Right hindlimb (tissue), 1 donor: ENCODE results near the gene MED13.
A peak's percentile ranks its signal among the peaks of the same experiment; 100 is the strongest.

Source experiments
- DNase-seq: peaks from one replicate; pipeline ENCODE4 v3.0.0-alpha.2; 2018

MED13 gene, protein sequence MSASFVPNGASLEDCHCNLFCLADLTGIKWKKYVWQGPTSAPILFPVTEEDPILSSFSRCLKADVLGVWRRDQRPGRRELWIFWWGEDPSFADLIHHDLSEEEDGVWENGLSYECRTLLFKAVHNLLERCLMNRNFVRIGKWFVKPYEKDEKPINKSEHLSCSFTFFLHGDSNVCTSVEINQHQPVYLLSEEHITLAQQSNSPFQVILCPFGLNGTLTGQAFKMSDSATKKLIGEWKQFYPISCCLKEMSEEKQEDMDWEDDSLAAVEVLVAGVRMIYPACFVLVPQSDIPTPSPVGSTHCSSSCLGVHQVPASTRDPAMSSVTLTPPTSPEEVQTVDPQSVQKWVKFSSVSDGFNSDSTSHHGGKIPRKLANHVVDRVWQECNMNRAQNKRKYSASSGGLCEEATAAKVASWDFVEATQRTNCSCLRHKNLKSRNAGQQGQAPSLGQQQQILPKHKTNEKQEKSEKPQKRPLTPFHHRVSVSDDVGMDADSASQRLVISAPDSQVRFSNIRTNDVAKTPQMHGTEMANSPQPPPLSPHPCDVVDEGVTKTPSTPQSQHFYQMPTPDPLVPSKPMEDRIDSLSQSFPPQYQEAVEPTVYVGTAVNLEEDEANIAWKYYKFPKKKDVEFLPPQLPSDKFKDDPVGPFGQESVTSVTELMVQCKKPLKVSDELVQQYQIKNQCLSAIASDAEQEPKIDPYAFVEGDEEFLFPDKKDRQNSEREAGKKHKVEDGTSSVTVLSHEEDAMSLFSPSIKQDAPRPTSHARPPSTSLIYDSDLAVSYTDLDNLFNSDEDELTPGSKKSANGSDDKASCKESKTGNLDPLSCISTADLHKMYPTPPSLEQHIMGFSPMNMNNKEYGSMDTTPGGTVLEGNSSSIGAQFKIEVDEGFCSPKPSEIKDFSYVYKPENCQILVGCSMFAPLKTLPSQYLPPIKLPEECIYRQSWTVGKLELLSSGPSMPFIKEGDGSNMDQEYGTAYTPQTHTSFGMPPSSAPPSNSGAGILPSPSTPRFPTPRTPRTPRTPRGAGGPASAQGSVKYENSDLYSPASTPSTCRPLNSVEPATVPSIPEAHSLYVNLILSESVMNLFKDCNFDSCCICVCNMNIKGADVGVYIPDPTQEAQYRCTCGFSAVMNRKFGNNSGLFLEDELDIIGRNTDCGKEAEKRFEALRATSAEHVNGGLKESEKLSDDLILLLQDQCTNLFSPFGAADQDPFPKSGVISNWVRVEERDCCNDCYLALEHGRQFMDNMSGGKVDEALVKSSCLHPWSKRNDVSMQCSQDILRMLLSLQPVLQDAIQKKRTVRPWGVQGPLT (N-terminal part only)

DNA sequence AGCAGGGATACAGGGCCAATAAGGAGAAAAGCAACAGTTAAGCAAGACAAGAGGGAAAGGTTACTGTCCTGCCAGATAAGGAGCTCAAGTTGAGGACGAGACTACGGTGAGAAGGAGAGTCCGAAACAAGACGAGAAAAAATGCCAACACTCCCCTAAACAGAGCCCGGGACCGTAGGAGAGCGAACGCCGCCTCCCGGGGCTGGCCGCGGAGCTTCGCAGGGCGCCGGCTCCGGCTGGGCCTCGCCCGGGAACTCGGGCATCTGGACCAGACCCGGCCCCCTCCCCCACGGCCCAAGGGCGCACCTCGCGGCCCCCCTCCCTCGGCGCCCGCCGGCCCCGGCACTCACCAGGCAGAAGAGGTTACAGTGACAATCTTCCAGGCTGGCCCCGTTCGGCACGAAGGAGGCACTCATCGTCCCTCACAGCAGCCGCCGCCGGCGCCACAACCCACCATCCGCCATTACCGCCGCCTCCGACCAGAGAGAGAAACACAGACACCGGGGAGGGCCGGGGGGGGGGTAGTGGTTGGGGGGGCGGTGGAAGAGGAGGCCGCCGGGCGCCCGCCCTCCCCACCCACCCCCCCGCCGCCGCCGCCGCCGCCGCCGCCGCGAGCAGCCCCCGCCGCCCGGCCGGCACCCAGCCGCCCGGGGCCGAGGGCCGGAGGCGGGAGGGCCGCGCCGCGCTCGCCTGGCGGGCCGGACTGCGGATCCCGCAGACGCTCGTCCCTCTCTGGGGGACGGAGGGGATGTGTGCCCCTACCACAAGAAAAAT, at the start of gene MED13:
MED13 (minus strand) TSS at position 488 of the 773 bp plus-strand sequence; CDS start at position 415, 73 bp downstream.
- peak; percentile 77 for DNase-seq

DNA sequence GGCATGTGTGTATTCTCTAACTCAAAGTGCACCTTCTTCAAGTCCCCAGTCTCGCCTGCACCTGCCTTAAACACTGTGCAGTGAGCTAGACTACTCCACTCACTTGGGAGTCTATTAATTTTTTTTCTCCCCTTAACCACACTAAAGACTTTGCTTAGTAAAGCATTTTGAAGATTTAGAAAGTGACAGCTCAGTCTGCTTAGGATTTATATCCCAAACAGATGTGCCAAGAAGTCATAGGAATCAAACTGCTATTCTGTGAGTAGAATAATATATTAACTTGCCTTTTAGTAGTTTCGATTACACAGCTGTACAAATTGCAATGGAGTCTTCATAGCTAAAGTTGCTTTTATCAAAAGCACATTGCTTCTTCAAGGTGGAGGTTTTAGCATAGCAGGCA, 47.2 kb upstream of the MED13 start:
- DNase-seq, result no peak

DNA sequence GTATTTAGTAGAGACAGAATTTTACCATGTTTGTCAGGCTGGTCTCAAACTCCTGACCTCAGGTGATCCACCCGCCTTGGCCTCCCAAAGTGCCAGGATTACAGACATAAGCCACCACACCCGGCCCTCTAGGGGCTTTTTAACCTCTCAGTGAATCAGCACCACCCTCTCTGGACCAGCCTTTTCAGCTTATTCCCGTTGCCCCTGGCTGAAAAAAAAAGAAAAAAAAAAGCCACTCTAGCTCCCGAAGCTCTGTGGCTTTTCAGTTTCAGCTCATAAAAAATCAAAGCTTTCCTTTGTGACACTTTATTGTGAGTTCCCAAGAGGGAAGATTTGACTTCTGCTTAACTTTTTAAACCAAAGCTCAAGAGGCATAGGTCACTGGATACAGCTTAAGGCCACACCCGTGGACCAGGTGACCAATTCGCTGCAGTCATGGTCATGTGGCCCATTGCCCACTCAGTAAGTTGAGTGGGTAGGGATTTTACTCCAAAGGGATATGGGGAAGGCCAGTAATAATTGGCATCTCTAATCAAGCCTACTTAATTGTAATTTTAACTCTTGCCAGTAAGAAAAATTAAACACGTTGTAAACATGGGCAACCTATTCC, 46.6 kb upstream of the MED13 start:
- DNase-seq, result no peak

DNA sequence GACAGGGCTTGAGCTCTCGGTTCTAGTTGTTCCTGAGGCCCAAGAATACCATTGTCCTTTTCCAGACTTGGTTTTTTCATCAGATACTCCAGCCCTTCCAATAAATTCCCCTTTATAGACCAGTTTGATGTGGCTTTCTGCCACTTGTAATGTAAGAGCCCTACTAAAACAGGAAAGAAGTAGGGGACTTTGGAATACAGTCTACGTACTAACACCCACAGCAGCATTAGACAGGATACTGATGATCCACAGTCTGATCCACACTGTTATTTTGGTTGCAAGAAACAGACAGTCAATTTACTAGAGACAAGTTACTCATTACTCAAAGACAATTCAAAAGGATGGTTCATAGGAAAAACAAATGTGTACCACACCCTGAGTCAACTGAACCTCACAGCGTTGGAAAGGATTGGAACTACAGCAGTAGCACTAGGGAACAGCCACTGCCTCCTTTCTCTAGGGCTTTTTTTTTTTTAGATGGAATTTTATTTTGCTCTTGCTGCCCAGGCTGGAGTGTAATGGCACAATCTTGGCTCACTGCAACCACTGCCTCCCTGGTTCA, 45.9 kb upstream of the MED13 start:
- no peak for DNase-seq

DNA sequence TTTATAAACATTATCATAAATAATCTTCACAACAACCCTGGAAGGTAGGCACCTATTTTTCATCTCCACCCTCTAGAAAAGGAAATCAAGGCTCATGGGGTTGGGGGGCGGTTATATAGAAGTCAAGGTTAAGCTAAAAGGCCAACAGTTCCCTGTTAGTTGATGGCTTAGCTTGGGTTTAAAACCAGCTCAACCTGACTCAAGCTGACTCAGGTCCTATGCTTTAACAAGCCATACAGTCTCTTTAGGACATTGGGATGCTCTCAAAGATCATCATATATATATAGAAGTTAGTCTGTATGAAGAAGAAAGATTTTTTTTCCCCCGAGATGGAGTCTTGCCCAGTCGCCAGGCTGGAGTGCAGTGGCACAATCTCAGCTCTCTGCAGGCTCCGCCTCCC, 44.8 kb upstream of the MED13 start:
- no peak for DNase-seq

DNA sequence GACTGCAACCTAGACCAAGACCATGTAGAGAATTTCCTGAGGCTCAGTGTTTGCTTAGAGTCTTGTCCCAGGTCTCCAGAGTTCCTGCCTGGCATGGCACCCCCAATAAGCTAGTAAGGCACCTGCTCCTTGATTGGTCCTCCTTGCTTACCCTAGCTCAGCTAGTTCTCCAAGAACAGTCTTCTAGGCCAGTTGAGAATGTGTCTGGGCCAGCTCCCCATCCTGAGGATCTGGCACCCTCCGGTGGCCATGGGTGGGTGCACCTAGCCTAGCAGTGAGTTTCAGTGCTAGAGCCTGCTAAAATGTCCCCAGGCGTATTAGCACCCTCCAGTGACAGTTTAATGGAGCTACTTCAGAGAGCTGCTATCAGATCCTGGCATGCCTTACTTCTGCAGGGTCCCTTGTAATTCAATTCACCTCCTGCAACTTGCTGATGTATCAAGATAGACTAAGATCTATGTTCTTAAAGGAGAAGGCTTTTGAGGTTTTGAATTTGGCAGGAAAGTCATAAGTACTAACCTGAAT, 44.4 kb upstream of the MED13 start:
- peak; percentile 22 for DNase-seq

DNA sequence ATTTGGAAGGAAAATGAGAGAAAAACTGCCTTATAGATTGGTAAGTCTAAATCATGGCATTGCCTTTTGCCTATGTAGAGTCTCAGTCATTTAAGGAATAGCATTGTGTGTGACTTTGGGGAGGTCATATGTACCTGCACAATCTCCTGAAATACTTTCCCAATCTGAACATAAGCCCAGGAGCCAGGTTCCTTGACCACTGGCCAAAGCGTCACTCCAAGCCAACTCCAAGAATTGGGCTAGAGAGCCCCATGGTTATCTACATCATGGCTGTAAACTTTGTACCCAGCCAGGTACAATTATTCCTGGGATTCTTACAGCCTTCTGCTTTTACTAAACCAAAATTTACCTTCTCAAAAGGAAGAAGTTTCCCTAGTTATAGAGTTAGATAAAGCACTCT, 40.8 kb upstream of the MED13 start:
- no peak for DNase-seq

DNA sequence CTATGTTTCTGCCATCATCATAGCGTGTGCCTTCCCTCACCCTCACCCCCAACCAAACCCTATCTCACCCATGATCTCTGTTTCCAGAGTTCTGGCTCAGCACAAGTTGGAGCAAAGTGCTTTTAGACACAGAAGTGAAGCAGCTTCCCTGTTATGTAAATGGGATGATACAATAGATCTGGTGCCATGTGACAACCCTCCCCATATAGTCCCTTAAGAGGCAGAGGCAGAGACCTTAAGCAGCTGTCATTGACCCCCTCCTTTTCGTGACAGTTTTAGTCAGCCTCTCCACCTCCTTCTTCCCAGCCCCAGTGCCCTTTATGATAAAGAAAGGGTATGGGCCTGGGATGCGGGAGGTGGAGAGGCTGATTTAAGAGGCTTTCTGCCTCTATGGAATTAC, 40.3 kb upstream of the MED13 start:
- DNase-seq, result no peak

DNA sequence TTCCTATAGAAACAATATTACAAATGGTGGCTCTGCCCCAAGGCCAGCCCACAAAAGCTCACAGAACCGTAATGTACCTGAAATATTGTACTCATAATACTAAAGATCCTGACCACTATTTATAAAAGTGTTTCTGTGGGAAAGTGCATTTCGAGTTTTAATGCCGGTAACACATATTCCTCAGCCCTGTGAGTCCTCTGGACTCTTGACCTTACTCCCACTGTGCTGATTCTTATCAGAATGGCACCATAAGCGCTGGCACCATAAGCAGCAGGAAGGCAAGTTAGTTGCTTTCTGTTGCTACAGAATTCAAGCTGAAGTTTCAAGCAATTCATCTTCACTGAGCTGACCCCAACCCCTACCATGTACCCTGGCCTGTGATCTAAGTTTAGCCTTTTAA, 36.4 kb upstream of the MED13 start:
- DNase-seq, result no peak

DNA sequence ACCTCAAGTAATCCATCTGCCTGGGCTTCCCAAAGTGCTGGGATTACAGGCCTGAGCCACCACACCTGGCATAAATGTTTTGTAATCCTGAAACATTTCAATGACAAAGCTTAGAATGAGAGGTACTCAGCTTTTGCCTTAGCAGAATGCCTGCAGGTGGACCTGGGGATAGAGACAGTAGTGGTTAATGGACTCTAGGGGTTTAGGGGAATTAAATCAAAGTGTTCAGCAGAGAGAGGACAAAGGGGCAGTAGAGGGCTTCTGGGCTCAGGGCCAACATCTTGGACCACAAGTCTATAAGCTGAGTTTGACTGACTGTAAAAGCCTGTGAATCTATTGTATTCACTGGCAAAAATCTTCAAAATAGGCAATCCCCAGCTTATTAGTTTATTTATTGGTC, 36.0 kb upstream of the MED13 start:
- DNase-seq, result no peak

DNA sequence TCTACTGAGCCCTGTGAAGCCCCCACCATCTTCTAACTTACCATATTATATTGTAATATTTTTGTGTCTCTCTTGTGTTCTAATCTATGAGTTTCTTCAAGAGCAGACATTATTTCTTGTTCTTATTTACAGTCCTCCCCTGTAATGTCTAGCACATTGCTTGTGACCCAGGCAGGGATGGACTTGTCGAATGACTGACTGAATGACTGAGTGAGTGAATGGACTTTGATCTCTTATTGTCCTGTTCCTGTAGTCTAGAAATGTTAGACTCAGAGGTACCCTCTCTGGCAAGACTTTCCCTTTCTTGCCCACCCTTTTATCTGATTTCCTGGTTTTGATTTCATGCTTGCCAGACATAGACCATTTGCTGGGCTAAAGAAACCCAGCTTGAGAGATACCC, 35.0 kb upstream of the MED13 start:
- no peak for DNase-seq

DNA sequence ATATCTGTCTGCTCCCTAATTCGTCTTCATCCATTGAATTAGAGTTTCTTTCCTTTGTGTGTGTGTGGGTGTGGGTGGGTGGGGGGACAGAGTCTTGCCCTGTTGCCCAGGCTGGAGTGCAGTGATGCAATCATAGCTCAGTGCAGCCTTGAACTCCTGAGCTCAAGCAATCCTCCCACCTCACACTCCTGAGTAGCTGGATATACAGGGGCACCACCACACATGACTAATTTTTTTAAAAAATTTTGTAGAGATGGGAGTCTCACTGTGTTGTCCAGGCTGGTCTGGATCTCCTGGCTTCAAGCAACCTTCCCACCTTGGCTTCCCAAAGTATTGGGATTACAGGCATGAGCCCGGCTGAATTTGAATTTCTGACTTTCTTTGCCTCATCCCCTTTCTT, 34.5 kb upstream of the MED13 start:
- no peak for DNase-seq

DNA sequence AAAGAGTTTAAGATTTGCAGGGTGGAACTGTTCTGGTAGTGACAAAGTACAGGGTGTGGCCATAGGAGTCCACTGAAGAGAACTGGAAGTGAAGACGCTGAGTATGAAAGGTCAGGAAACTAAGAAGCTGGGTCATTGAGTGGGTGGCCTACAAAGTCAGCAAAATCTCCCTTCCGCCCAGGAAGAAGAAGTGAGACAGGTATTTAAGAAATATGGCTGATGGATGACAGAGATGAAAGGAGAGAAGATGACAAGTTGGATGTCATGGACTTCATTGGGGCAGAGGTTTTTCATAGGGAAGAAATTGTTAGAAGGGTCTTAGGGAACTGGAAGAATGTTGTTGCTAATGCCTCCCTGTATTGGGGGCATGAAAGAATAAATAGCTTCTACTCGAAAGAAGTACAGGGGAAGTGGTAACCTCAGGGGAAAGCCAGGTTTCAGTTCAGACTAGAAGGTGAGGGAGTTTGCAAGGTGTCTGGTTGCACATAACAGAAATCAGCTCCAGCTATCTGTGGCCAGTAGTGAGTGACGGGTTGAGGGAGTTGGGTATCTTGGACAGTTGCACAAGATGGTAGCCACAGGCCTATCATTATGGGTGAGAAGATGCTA, 33.6 kb upstream of the MED13 start:
- no peak for DNase-seq

DNA sequence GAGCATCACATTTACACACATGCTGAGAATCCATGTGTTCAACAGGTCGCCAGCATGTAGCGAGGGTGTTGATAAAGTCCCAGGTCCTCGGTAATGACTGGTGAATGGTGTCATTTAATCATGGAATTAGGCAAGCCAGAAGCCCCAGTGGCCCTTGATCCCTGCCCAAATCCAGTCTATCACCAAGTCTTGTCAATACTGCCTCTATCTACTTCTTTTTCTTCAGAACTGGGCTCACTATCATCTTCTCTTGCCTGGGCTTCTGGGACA, 31.3 kb upstream of the MED13 start:
- no peak for DNase-seq

DNA sequence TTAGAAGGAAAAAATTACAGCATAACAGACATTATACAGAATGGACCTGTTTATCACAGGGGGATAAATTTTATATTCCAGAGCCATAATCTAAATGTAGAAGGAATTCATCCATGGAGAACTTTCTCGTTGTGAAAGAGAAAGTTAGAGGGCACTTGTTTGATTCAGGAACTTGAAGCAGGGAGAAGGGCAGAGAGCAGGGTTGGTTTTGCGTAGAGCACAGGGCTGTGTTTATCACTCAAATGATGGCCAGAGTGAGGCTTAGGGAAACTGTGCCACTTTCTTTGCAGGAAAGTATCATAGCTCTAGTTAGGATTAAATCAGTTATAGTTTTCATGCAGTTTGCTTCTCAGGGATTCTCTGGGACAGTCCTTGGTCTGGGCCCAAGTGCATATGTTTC, 29.1 kb upstream of the MED13 start:
- DNase-seq, result no peak

DNA sequence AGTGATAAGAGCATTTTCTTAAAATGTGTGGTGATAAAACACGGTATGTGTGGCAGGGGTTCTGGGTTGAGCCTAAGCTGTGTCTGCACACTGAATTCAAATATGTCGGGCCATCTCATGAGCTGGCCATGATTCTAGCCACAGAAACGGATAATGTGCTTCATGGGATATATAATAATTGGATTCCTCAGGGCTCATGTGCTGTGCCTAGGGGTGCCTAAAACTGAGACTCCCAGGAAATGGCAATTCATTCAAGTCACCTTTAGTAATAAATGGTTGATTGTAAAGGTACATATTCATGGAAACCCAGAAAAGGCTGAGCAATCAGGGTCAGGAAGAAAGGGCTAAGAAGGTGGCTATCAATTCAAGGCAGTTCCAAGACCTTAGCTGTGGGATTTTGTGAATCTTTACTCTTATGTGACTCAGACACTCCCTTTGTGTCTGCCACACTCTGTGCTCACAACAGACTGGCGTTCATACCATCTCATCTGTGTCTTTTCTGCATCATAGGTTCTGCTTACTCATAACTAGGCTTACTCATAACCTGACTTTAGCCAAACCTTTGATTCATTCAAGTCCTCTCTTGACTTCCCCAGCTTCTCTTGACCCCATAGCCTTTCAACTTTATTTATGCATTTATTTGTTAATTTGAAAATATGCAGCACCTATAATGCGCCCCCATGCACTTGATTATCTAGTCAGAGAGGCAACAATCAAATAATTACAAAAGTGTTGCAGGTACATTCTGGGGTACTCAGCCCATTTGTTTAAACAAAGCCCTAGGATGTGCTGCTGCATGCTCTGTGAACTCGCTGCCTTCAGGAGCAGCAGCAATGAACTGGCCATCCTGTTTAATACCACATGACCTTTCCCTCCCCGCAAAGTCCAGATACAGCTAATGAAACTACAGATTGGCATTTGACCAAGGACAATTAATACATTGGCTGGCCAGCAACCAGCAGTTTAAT, 28.4 kb upstream of the MED13 start:
- no peak for DNase-seq

DNA sequence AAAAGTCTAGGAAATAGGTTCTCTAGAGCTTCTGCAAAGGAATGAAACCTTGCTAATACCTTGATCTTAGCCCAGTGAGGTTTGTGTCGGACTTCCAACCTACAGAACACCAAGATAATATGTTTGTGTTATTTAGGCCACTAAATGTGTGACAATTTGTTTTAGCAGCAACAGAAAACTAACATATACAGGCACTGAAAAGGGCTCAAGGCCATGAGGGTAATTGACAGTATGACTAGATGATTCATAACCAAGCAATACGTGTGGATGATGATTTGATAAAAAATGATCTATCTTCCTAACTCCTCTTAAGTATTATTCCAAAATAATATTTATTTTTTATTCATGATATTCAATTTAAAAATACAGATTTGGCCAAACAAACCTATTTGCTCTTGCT, 27.7 kb upstream of the MED13 start:
- DNase-seq, result no peak

DNA sequence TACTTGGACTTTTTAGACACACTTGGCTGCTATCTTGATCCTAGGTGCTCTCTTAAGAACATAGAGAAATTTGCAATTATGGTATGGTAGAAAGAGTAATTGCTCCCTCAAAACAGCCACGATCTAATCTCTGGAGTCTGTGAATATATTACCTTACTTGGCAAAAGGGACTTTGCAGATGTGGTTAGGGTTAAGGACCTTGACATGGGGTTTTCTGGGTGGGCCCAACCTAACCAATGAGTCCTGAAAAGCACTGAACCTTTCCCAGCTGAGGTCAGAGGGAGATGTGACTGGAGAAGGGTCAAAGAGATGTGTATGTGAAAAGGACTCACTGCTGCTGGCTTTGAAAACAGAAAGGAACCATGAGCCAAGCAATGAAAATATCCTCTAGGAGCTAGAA, 26.7 kb upstream of the MED13 start:
- no peak for DNase-seq

DNA sequence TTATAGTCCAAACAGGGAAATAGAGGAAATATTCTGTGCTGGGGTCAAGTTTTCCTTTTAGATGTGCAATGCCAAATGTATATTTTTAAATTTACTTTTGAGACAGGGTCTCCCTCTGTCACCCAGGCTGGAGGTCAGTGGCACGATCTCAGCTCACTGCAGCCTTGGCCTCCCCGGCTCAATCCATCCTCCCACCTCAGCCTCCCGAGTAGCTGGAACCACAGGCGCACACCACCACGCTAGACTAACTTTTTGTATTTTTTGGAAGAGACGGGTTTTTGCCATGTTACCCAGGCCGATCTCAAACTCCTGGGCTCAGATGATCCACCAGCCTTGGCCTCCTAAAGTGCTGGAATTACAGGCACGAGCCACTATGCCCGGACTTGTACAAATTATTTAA, 25.8 kb upstream of the MED13 start:
- no peak for DNase-seq
